Bronchial epithelial cell (primary cell): ENCODE data around the gene TBC1D3B. TPM values are rescaled to one million over a fixed set of nuclear protein-coding genes. Genes with fewer than 3 reads are reported as not detected.
"Not testable (repeated sequence)": the region's sequence is repeated elsewhere in the genome, so short reads cannot be mapped to it uniquely, and the experiment has no call there.

Experiments
- DNase-seq: peaks from one replicate; pipeline ENCODE4 v3.0.0-alpha.2; 2010; ENCODE audit warnings: low read depth
- FAIRE-seq: peaks from 2 replicates; lab custom pipeline; 2011; peaks lifted over from hg19 to GRCh38; lab: Jason Lieb, UNC
- H3K27me3 ChIP-seq: 2 replicates; pipeline ENCODE4 v1.5.1; 2011; ENCODE audit warnings: low read length; ENCODE audit not compliant: control insufficient read depth, insufficient read depth
- H3K36me3 ChIP-seq: 2 replicates; pipeline ENCODE4 v1.5.1; 2011; ENCODE audit warnings: low read length; ENCODE audit not compliant: control insufficient read depth, insufficient read depth
- H3K4me3 ChIP-seq: 2 replicates; pipeline ENCODE4 v1.5.1; 2011; ENCODE audit warnings: mild to moderate bottlenecking, low read depth, low read length, control low read depth
- total RNA-seq: library from RNA; depleted of rRNA; stranded (reverse); fragments of >200 nt; gene quantifications from 2 replicates; pipeline ENCODE4 v1.2.1, GENCODE V29; 2014
- TF ChIP-seq, protein P1 (sequence below): IDR thresholded peaks from 2 replicates; pipeline ENCODE4 v1.5.1; 2011; ENCODE audit warnings: mild to moderate bottlenecking, moderate library complexity, low read length, control low read depth, inconsistent platforms; ENCODE audit not compliant: insufficient read depth, severe bottlenecking

Gene TBC1D3B
- total RNA-seq, 1 donor from 2014 or later, result 0.79 TPM

- DNase-seq, result no peak
- Histone ChIP-seq H3K36me3 (no peaks in the 10 kb centered on the region), H3K27me3 (no peaks in the 10 kb centered on the region), H3K4me3 (no peak overlapping the region)
- TF ChIP-seq, protein P1, sequence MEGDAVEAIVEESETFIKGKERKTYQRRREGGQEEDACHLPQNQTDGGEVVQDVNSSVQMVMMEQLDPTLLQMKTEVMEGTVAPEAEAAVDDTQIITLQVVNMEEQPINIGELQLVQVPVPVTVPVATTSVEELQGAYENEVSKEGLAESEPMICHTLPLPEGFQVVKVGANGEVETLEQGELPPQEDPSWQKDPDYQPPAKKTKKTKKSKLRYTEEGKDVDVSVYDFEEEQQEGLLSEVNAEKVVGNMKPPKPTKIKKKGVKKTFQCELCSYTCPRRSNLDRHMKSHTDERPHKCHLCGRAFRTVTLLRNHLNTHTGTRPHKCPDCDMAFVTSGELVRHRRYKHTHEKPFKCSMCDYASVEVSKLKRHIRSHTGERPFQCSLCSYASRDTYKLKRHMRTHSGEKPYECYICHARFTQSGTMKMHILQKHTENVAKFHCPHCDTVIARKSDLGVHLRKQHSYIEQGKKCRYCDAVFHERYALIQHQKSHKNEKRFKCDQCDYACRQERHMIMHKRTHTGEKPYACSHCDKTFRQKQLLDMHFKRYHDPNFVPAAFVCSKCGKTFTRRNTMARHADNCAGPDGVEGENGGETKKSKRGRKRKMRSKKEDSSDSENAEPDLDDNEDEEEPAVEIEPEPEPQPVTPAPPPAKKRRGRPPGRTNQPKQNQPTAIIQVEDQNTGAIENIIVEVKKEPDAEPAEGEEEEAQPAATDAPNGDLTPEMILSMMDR, result no peak
- no peak for FAIRE-seq
Measured at GRCh38 chr17:36212966-36213365, 36.5 kb upstream of the TBC1D3B start.

- no peaks in the 10 kb centered on the region for H3K36me3 ChIP-seq
- H3K4me3 ChIP-seq, result no peak overlapping the region
- no peak for FAIRE-seq
- DNase-seq, result no peak
- TF ChIP-seq, protein P1, result no peak
- no peaks in the 10 kb centered on the region for H3K27me3 ChIP-seq
Measured at GRCh38 chr17:36212272-36212605, 35.8 kb upstream of the TBC1D3B start.

DNA sequence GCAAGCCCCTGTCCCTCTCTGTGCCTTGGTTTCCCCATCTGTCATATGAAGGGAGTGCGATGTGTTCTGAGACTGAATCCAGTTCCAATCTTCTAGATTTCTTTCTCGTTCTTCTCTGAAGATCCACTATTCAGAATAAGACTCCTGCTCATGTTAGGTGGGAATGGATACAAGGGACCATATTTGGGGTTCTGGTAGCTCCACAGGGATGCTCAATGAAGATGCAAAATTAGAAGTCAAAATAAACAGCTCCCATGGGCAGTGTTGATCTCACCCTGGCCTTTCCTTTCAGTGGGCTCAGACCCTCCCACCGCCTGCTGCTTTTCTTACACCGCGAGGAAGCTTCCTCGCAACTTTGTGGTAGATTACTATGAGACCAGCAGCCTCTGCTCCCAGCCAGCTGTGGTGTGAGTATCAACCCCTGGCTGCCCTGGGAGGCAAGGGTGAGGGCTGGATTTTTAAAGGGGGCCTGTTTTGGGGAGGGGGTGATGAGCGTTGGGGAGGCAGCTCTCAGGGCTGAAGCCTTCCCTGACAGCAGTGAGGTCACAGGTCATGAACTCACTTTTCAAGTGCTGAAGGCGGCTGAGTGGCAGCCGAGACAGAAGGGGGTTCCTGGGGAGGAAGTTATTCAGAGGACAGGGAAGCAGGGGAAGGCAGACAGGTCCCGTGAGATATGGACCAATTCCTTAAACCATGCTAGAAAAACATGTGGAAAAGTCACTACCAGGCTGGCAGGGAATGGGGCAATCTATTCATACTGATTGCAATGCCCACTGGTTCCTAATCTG lies 35.2 kb upstream of the TBC1D3B start:
- not testable (repeated sequence) for H3K36me3 ChIP-seq, H3K27me3 ChIP-seq, FAIRE-seq

GRCh38 chr17:36210439-36211211 lies 34.2 kb upstream of the TBC1D3B start, which contains the start of gene CCL4L2:
Gene CCL4L2, plus strand, starts transcription at chr17:36211063.
- DNase-seq, H3K36me3 ChIP-seq, H3K27me3 ChIP-seq, H3K4me3 ChIP-seq, FAIRE-seq: not testable (repeated sequence)

More for the DNA sequence above, 35.2 kb upstream of the TBC1D3B start:
- DNase-seq, H3K4me3 ChIP-seq: not testable (repeated sequence)

GRCh38 chr17:36209575-36209974 lies 33.1 kb upstream of the TBC1D3B start:
- FAIRE-seq (no peak), DNase-seq (no peak)
- Histone ChIP-seq H3K4me3 (no peak overlapping the region), H3K36me3 (no peaks in the 10 kb centered on the region), H3K27me3 (no peaks in the 10 kb centered on the region)
- TF ChIP-seq, protein P1, result no peak

GRCh38 chr17:36207383-36207782 lies 30.9 kb upstream of the TBC1D3B start:
- DNase-seq, FAIRE-seq, H3K27me3 ChIP-seq, H3K36me3 ChIP-seq, H3K4me3 ChIP-seq: not testable (repeated sequence)

DNA sequence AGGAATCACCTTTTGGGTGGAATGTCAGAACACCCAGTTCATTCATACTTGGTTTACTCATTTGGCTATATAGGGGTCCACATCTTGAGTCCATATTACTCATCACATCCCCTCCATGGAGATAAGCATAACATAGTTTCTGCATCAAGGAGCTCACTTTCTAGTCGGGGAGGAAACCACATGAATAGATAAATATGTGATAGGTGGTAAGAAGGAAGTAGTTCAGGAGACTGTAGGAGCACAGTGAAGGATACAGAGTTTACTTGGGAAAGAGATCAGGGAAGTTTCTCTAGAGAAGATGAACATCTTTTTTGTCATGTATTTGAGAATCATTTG lies 30.0 kb upstream of the TBC1D3B start:
- not testable (repeated sequence) for H3K36me3 ChIP-seq, DNase-seq, H3K4me3 ChIP-seq, FAIRE-seq, H3K27me3 ChIP-seq
